Stimulated activated CD4-positive, alpha-beta T cell treated with anti-CD3 and anti-CD28 coated beads, TNF-alpha, amount 100 ng/mL, for 48 hours (primary cell): ENCODE data around the gene OR12D1.

Source experiments
- DNase-seq, 3 donors: peaks; one replicate each; pipeline ENCODE4 v3.0.0-alpha.2; 2020; ENCODE audit warnings: low read depth in 3 of 3

The OR12D1 gene

DNA sequence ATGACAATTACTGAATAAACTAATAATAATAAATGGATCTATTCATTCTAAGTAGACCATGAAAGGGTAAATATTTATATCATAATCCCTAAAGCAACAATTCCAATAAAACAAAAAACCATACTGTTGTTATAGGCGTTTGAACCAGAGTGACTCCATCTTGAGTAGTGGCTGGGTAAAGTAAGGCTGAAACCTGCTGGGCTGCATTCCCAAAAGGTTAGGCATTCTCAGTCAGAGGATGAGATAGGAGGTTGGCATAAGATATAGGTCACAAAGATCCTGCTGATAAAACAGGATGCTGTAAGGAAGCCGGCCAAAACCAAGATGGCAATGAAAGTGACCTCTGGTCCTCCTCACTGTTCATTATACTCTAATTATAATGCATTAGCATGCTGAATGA, 50.6 kb downstream of the OR12D1 start:
- DNase-seq = no peak

DNA sequence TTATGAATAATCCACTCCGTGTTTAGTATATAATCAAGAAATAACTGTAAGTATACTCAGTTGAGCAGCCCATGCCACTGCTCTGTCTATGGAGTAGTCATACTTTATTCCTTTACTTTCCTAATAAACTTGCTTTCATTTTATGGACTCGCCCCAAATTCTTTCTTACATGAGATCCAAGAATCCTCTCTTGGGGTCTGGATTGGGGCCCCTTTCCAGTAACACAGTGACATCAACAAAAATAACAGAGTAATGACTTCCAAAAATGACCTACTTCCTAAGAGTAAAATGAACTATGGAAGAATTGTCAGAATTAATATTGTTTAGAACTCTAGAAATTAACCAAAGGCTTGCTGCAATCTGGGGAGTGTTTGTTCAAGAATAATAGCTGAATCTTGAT, 51.1 kb downstream of the OR12D1 start:
- no peak for DNase-seq

DNA sequence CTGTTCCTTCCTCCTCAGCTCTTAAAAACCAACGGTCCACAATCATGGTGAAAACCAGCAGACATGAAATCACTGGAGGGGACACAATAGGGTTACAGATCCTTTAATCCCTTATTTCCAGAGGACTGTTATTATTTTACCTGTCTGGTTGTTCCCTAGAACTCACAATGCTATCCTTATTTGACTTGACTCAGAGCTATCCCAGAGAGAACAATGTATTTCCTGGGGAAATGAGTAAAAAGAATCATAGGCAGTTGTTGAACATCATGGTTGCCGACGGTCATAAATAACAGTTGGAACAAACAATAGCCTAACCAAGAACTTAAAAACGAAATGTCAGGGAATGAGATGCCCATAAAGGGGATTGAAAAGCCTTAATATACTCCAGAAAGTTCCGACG, 51.5 kb downstream of the OR12D1 start:
- no peak for DNase-seq
